Endodermal cell (in vitro differentiated cells): ENCODE data around the gene TDP1. TPM values are rescaled to one million over a fixed set of nuclear protein-coding genes. Genes with fewer than 3 reads are reported as not detected.

Experiments
- DNase-seq: peaks from one replicate; pipeline ENCODE4 v3.0.0-alpha.2; 2017
- H3K27ac ChIP-seq: 2 replicates; pipeline ENCODE4 v1.5.1; 2013; ENCODE audit warnings: mild to moderate bottlenecking, low read depth, low read length, moderate library complexity
- H3K27me3 ChIP-seq: 2 replicates; pipeline ENCODE4 v1.6.1; 2013; ENCODE audit warnings: mild to moderate bottlenecking, low read length, moderate library complexity; ENCODE audit not compliant: insufficient read depth, control insufficient read depth, poor library complexity, severe bottlenecking
- H3K36me3 ChIP-seq: 2 replicates; pipeline ENCODE4 v1.7.0; 2013; ENCODE audit warnings: mild to moderate bottlenecking, low read length, moderate library complexity; ENCODE audit not compliant: control insufficient read depth, insufficient read depth
- H3K4me1 ChIP-seq: one replicate; pipeline ENCODE4 v1.7.0; 2013; ENCODE audit warnings: low read length; ENCODE audit not compliant: control insufficient read depth, insufficient read depth
- H3K4me3 ChIP-seq: 2 replicates; pipeline ENCODE4 v1.5.1; 2013; ENCODE audit warnings: mild to moderate bottlenecking, low read length, moderate library complexity
- H3K9ac ChIP-seq: 2 replicates; pipeline ENCODE4 v1.6.1; 2013; ENCODE audit warnings: mild to moderate bottlenecking, low read length, moderate library complexity; ENCODE audit not compliant: poor library complexity, severe bottlenecking; ENCODE audit errors: extremely low read depth
- H3K9me3 ChIP-seq: 2 replicates; pipeline ENCODE4 v1.6.1; 2013; ENCODE audit warnings: mild to moderate bottlenecking, low read length, moderate library complexity; ENCODE audit not compliant: control insufficient read depth
- H3K27ac Mint-ChIP-seq: 2 replicates; pipeline ENCODE4 v1.8.0; 2020; ENCODE audit warnings: mixed read lengths
- H3K27me3 Mint-ChIP-seq: 2 replicates; pipeline ENCODE4 v1.8.0; 2021; ENCODE audit warnings: mild to moderate bottlenecking, mixed read lengths; ENCODE audit not compliant: insufficient read depth
- H3K36me3 Mint-ChIP-seq: 2 replicates; pipeline ENCODE4 v1.8.0; 2020; ENCODE audit warnings: low read depth, mixed read lengths
- H3K4me1 Mint-ChIP-seq: 2 replicates; pipeline ENCODE4 v1.8.0; 2020; ENCODE audit warnings: mixed read lengths
- H3K4me3 Mint-ChIP-seq: 2 replicates; pipeline ENCODE4 v1.8.0; 2020; ENCODE audit warnings: mild to moderate bottlenecking, moderate library complexity, mixed read lengths
- H3K9me3 Mint-ChIP-seq: 2 replicates; pipeline ENCODE4 v1.8.0; 2020; ENCODE audit warnings: mild to moderate bottlenecking, mixed read lengths
- CTCF ChIP-seq: fragments of 200-600 bp; sonication (generic); conservative IDR thresholded peaks from 2 replicates; pipeline ENCODE4 v1.5.0; 2021; ENCODE audit warnings: antibody characterized with exemption, mild to moderate bottlenecking
- WGBS, 2 experiments: methylation state at CpG; one replicate each; pipeline versions ENCODE4 v1.1.5 to v1.1.7; 2013; ENCODE audit warnings: missing lambda C conversion rate in 2 of 2, mixed read lengths in 1 of 2; ENCODE audit not compliant: insufficient coverage in 1 of 2, insufficient read length in 1 of 2; 5-methylcytosine and 5-hydroxymethylcytosine counted together
- total RNA-seq, 2 donors: library from RNA; stranded (reverse); fragmentation: NEBNext Ultra II Directional in 1 of 2; extraction: Animal tissue kit (Norgen Biotek cat#: 25700) in 1 of 2; gene quantifications; 2 replicates in 1 of 2; 3 replicates in 1 of 2; pipeline ENCODE4 v1.2.1, GENCODE V29; 2021

TDP1 gene
- total RNA-seq, 2 donors from 2014 or later = 51.4 to 69.2 TPM

- 90 to 95% methylated on average over 2 of the region's 2 CpGs for WGBS, 2 experiments
- no peak overlapping the region for H3K9ac ChIP-seq
- no peaks in the 10 kb centered on the region for H3K27me3 Mint-ChIP-seq
- no peak overlapping the region for H3K27ac Mint-ChIP-seq
- peaks cover 10% of the 10 kb centered on the region for H3K9me3 ChIP-seq
- H3K36me3 ChIP-seq = peaks cover 35% of the 10 kb centered on the region
- H3K9me3 Mint-ChIP-seq = no peaks in the 10 kb centered on the region
- no peak overlapping the region for H3K4me3 ChIP-seq
- no peak for DNase-seq
- no peaks in the 10 kb centered on the region for H3K27me3 ChIP-seq
- peaks cover 3% of the 10 kb centered on the region for H3K4me1 ChIP-seq
- no peak overlapping the region for H3K27ac ChIP-seq
- no peak for TF ChIP-seq CTCF
- peaks cover 35% of the 10 kb centered on the region for H3K36me3 Mint-ChIP-seq
- H3K4me3 Mint-ChIP-seq = no peak overlapping the region
- peaks cover 18% of the 10 kb centered on the region for H3K4me1 Mint-ChIP-seq
Measured at GRCh38 chr14:89952576-89952975, 3.2 kb upstream of the TDP1 start.

GRCh38 chr14:89953602-89954001, 2.1 kb upstream of the TDP1 start:
- no peak for DNase-seq
- Histone ChIP-seq H3K9me3 (peaks cover 17% of the 10 kb centered on the region), H3K27me3 (no peaks in the 10 kb centered on the region), H3K27ac (no peak overlapping the region), H3K4me3 (peak overlapping the region; percentile 90), H3K36me3 (peaks cover 40% of the 10 kb centered on the region), H3K9ac (peak overlapping the region; percentile 65), H3K4me1 (peaks cover 3% of the 10 kb centered on the region)
- Mint-ChIP-seq H3K4me1 (peaks cover 23% of the 10 kb centered on the region), H3K27ac (peak overlapping the region; percentile 98), H3K4me3 (peak overlapping the region; percentile 90), H3K27me3 (no peaks in the 10 kb centered on the region), H3K9me3 (no peaks in the 10 kb centered on the region), H3K36me3 (peaks cover 39% of the 10 kb centered on the region)
- TF ChIP-seq CTCF = no peak
- WGBS, 2 experiments = 77 to 100% methylated on average over 1 of the region's 1 CpG

- peak within 1 kb of the TSS; percentile 90 for H3K4me3 Mint-ChIP-seq
- no peaks in the 10 kb centered on the region for H3K9me3 Mint-ChIP-seq
- no peaks in the 10 kb centered on the region for H3K27me3 ChIP-seq
- peaks cover 15% of the 10 kb centered on the region for H3K9me3 ChIP-seq
- H3K9ac ChIP-seq = peak within 1 kb of the TSS; percentile 84
- H3K27me3 Mint-ChIP-seq = no peaks in the 10 kb centered on the region
- peak within 1 kb of the TSS; percentile 90 for H3K4me3 ChIP-seq
- H3K27ac Mint-ChIP-seq = peak within 1 kb of the TSS; percentile 98
- H3K4me1 ChIP-seq = peaks cover 5% of the 10 kb centered on the region
- H3K36me3 Mint-ChIP-seq = peaks cover 37% of the 10 kb centered on the region
- peak; percentile 99 for DNase-seq
- peaks cover 23% of the 10 kb centered on the region for H3K4me1 Mint-ChIP-seq
- H3K36me3 ChIP-seq = peaks cover 47% of the 10 kb centered on the region
- peak within 1 kb of the TSS; percentile 32 for H3K27ac ChIP-seq
- 3 to 4% methylated on average over 30 to 44 of the region's 44 CpGs for WGBS, 2 experiments
- TF ChIP-seq CTCF = peak; percentile 62
Measured at GRCh38 chr14:89954070-89955021, 1.4 kb upstream of the TDP1 start, which contains the start of gene EFCAB11. Gene EFCAB11, minus strand, starts transcription at chr14:89954730. Its CDS starts 70 bp downstream, at chr14:89954660.
